Measurements from ENCODE around the gene MAPK12.
"Not testable (repeated sequence)": the region's sequence is repeated elsewhere in the genome, so short reads cannot be mapped to it uniquely, and the experiment has no call there.

The MAPK12 gene

GRCh38 chr22:50209893-50210292 lies 51.6 kb downstream of the MAPK12 start:
- DNase-seq = peak; percentile 48

GRCh38 chr22:50208939-50209892 lies 52.3 kb downstream of the MAPK12 start:
- DNase-seq = no peak

- DNase-seq = no peak
Observed at GRCh38 chr22:50208430-50208938, 53.0 kb downstream of the MAPK12 start.

GRCh38 chr22:50207383-50208140 lies 53.9 kb downstream of the MAPK12 start:
- no peak for DNase-seq

- no peak for DNase-seq
Observed at GRCh38 chr22:50206599-50206998, 54.9 kb downstream of the MAPK12 start.

GRCh38 chr22:50205781-50206569 lies 55.5 kb downstream of the MAPK12 start:
- DNase-seq = no peak

- DNase-seq = not testable (repeated sequence)
Observed at GRCh38 chr22:50204998-50205397, 56.5 kb downstream of the MAPK12 start.

- DNase-seq = no peak
Observed at GRCh38 chr22:50204571-50204970, 56.9 kb downstream of the MAPK12 start.

- DNase-seq = no peak
Observed at GRCh38 chr22:50203288-50203687, 58.2 kb downstream of the MAPK12 start.

Data from GDM1 (cell line).